Activated CD4-positive, alpha-beta T cell treated with anti-CD3 and anti-CD28 coated beads, Interleukin-2, amount 50 U/mL, for 48 hours (primary cell): ENCODE measurements around the gene OAS2.
"Not testable (repeated sequence)": the region's sequence is repeated elsewhere in the genome, so short reads cannot be mapped to it uniquely, and the experiment has no call there.

Experiments
- DNase-seq, 2 experiments: peaks; one replicate each; pipeline ENCODE4 v3.0.0-alpha.2; 2020

OAS2 gene

GRCh38 chr12:112987561-112987960 is 9.2 kb downstream of the OAS2 start:
- no peak for DNase-seq

- peak in 1 of 2 experiments; percentile 21 for DNase-seq
These were observed 9.9 kb downstream of the OAS2 start for GRCh38 chr12:112988224-112988623.

GRCh38 chr12:112988823-112989385 is 10.6 kb downstream of the OAS2 start:
- DNase-seq: not testable (repeated sequence)

- DNase-seq: no peak
These were observed 11.5 kb downstream of the OAS2 start for GRCh38 chr12:112989806-112990205.

- DNase-seq: peak; percentile 75 to 82
These were observed 14.5 kb downstream of the OAS2 start for GRCh38 chr12:112992541-112993398.

- DNase-seq: no peak
These were observed 16.7 kb downstream of the OAS2 start for GRCh38 chr12:112995008-112995407.

GRCh38 chr12:112996501-112996900 is 18.2 kb downstream of the OAS2 start:
- no peak for DNase-seq

- DNase-seq: no peak
These were observed 19.2 kb downstream of the OAS2 start for GRCh38 chr12:112997506-112997905.

GRCh38 chr12:112998987-112999767 is 20.9 kb downstream of the OAS2 start:
- no peak for DNase-seq

- DNase-seq: no peak
These were observed 22.1 kb downstream of the OAS2 start for GRCh38 chr12:113000433-113000832.

GRCh38 chr12:113002155-113002554 is 23.8 kb downstream of the OAS2 start:
- DNase-seq: no peak

- no peak for DNase-seq
These were observed 24.4 kb downstream of the OAS2 start for GRCh38 chr12:113002676-113003075.

- DNase-seq: no peak
These were observed 25.3 kb downstream of the OAS2 start for GRCh38 chr12:113003636-113004035.

- no peak for DNase-seq
These were observed 27.4 kb downstream of the OAS2 start for GRCh38 chr12:113005762-113006161.

GRCh38 chr12:113006206-113006605 is 27.9 kb downstream of the OAS2 start:
- no peak for DNase-seq

GRCh38 chr12:113006641-113007040 is 28.3 kb downstream of the OAS2 start:
- no peak for DNase-seq

- DNase-seq: no peak
These were observed 28.8 kb downstream of the OAS2 start for GRCh38 chr12:113007166-113007565.

- DNase-seq: no peak
These were observed 32.4 kb downstream of the OAS2 start for GRCh38 chr12:113010701-113011100.

GRCh38 chr12:113014565-113014964 is 36.2 kb downstream of the OAS2 start:
- DNase-seq: no peak

GRCh38 chr12:113016796-113017195 is 38.5 kb downstream of the OAS2 start:
- DNase-seq: no peak

GRCh38 chr12:113019025-113019424 is 40.7 kb downstream of the OAS2 start:
- DNase-seq: no peak

GRCh38 chr12:113021500-113021899 is 43.2 kb downstream of the OAS2 start:
- no peak for DNase-seq

GRCh38 chr12:113022563-113023297 is 44.4 kb downstream of the OAS2 start:
- DNase-seq: no peak
